Right ventricle myocardium inferior (tissue), 1 donor: Measurements from ENCODE around the gene C10orf95. TPM values are rescaled to one million over a fixed set of nuclear protein-coding genes. Genes with fewer than 3 reads are reported as not detected.

Experiments used
- ATAC-seq: fragments of 200-7000 bp; cut with Tn5 transposase; one replicate; pipeline ENCODE4 v1.9.1; 2020; ENCODE audit warnings: mild to moderate bottlenecking, moderate library complexity
- DNase-seq: peaks from one replicate; pipeline ENCODE4 v3.0.0; 2021; ENCODE audit errors: missing footprints
- intact Hi-C: fragments of 100-400 bp; cut with DNase I; formaldehyde crosslinking; loops from one replicate; pipeline ENCODE4 v1.11.0; 2022
- total RNA-seq: library from RNA; stranded (reverse); fragmentation: NEBNext Ultra II Directional; extraction: Animal tissue kit (Norgen Biotek cat#: 25700); gene quantifications from one replicate; pipeline ENCODE4 v1.2.1, GENCODE V29; 2021
- donor health status: DM: no; HTN: yes; CAD: no; lungs with severe emphysema.

The C10orf95 gene
- total RNA-seq, 1 donor from 2014 or later: not detected

- intact Hi-C loops: loop anchor here (1.0 to 2.0 kb wide), 2 partner anchors 10 to 27 kb away; partner anchors contain the start of genes CUEDC2 and NFKB2
- DNase-seq (no peak), ATAC-seq (peak; percentile 5)
These were observed 29.4 kb downstream of the C10orf95 start for GRCh38 chr10:102421757-102422512.

- DNase-seq (no peak), ATAC-seq (no peak)
- intact Hi-C loops: loop anchor here (2.0 kb wide), 1 partner anchor 27 kb away; the partner anchor contains the start of gene NFKB2
These were observed 29.9 kb downstream of the C10orf95 start for GRCh38 chr10:102421507-102421756.

- DNase-seq: peak; percentile 98
These were observed 30.4 kb downstream of the C10orf95 start, which contains the start of gene FBXL15 for GRCh38 chr10:102420714-102421506. FBXL15 (plus strand) TSS chr10:102420836; CDS start chr10:102421130, 294 bp downstream.

GRCh38 chr10:102420181-102420713 is 31.1 kb downstream of the C10orf95 start:
- intact Hi-C loops: loop anchor here (2.0 kb wide), 1 partner anchor 25 kb away; the partner anchor contains the start of gene NFKB2
- DNase-seq: no peak

More at GRCh38 chr10:102420714-102421506, 30.4 kb downstream of the C10orf95 start, which contains the start of gene FBXL15:
- intact Hi-C loops: loop anchor here (2.0 kb wide), 1 partner anchor 26 kb away; the partner anchor contains the start of gene NFKB2
- peak; percentile 93 for ATAC-seq

GRCh38 chr10:102419269-102420180 is 31.8 kb downstream of the C10orf95 start:
- ATAC-seq (no peak), DNase-seq (no peak)
- intact Hi-C loops: loop anchor here (2.0 kb wide), 1 partner anchor 25 kb away; the partner anchor contains the start of gene NFKB2

More at GRCh38 chr10:102420181-102420713, 31.1 kb downstream of the C10orf95 start:
- ATAC-seq: no peak

- DNase-seq (no peak), ATAC-seq (no peak)
- intact Hi-C loops: no loop called here
These were observed 32.6 kb downstream of the C10orf95 start, which contains the start of gene PSD for GRCh38 chr10:102418622-102419268. PSD (minus strand) TSS chr10:102418785; CDS start chr10:102417038, 1,747 bp downstream.

- ATAC-seq (no peak), DNase-seq (peak; percentile 67)
- intact Hi-C loops: no loop called here
These were observed 34.6 kb downstream of the C10orf95 start for GRCh38 chr10:102416695-102417094.

- intact Hi-C loops: no loop called here
- peak; percentile 58 for DNase-seq
- ATAC-seq: no peak
These were observed 35.1 kb downstream of the C10orf95 start for GRCh38 chr10:102416283-102416682.

GRCh38 chr10:102414749-102415148 is 36.6 kb downstream of the C10orf95 start:
- intact Hi-C loops: no loop called here
- peak; percentile 53 for DNase-seq
- no peak for ATAC-seq

GRCh38 chr10:102413806-102414561 is 37.4 kb downstream of the C10orf95 start:
- intact Hi-C loops: no loop called here
- no peak for ATAC-seq
- DNase-seq: peak; percentile 62

- ATAC-seq: no peak
- intact Hi-C loops: no loop called here
- DNase-seq: peak; percentile 4
These were observed 38.2 kb downstream of the C10orf95 start for GRCh38 chr10:102413053-102413705.

GRCh38 chr10:102412293-102412692 is 39.0 kb downstream of the C10orf95 start:
- no peak for ATAC-seq
- intact Hi-C loops: no loop called here
- DNase-seq: peak; percentile 53

- DNase-seq: peak; percentile 37
These were observed 39.7 kb downstream of the C10orf95 start for GRCh38 chr10:102411341-102412255.

GRCh38 chr10:102410429-102411073 is 40.8 kb downstream of the C10orf95 start:
- no peak for DNase-seq
- ATAC-seq: no peak
- intact Hi-C loops: no loop called here

More at GRCh38 chr10:102411341-102412255, 39.7 kb downstream of the C10orf95 start:
- intact Hi-C loops: no loop called here
- ATAC-seq: no peak
